Renal pelvis (tissue), 4 donors: ENCODE measurements around the gene BCL2L12. TPM values are rescaled to one million over a fixed set of nuclear protein-coding genes. Genes with fewer than 3 reads are reported as not detected.

Source experiments
- DNase-seq: peaks from one replicate; pipeline ENCODE4 v3.0.0-alpha.2; 2013
- polyA plus RNA-seq, 3 donors: library from polyadenylated mRNA; unstranded; fragments of 120-200 nt; gene quantifications; one replicate each; pipeline ENCODE4 v1.2.1, GENCODE V29; 2013; ENCODE audit not compliant: insufficient read length in 3 of 3

Gene BCL2L12
- polyA plus RNA-seq, 3 donors, result 30.7 to 39.6 (median 31.5) TPM

DNA sequence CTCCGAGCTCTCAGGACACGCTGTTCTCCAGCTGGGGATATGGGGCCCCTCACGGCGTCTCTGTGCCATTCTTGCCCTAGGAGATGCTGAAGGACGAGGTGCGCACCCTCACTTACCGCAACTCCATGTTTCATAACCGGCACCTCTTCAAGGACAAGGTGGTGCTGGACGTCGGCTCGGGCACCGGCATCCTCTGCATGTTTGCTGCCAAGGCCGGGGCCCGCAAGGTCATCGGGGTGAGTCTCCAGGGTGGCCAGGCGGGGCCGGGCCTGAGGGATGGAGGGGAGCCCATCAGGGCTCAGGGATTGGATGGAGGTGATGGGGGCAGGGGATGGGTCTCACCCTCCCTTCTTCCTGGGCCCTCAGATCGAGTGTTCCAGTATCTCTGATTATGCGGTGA lies 16.1 kb downstream of the BCL2L12 start:
- DNase-seq, result no peak

DNA sequence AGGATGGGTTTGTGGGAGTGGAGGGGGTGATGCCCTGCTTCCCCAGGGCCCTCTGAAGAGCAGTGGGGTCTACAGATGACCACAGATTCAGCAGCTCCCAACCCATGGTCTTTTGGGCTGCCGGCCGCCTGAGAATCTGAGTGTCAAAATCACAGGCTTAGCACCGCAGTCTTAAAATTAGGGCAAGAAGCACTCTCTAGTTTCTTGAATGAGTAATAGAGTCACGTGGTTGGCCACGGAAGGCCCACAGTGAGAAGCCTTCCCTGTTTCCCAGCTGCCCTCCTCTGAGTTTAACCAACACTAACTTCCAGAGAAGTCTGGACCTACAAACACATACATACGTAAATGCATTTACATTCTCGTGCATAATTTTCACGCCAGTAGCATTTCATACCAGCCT lies 16.5 kb downstream of the BCL2L12 start:
- no peak for DNase-seq

DNA sequence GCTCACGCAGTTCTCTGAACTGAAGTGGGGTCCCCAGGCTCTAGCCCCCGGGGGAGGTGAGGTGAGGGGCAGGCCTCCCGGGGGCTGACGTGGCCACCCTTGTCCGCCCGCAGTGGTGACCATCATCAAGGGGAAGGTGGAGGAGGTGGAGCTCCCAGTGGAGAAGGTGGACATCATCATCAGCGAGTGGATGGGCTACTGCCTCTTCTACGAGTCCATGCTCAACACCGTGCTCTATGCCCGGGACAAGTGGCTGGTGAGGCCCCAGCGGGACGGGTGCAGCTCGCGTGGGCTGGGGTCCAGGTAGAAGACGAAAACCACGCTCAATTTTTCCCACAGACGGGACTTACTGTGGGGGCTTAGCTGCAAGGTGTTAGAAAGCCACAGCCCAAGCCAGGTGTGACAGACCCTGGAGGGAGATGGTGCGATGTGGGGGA lies 18.1 kb downstream of the BCL2L12 start:
- no peak for DNase-seq

GRCh38 chr19:49684251-49684982 lies 18.7 kb downstream of the BCL2L12 start:
- DNase-seq, result no peak

DNA sequence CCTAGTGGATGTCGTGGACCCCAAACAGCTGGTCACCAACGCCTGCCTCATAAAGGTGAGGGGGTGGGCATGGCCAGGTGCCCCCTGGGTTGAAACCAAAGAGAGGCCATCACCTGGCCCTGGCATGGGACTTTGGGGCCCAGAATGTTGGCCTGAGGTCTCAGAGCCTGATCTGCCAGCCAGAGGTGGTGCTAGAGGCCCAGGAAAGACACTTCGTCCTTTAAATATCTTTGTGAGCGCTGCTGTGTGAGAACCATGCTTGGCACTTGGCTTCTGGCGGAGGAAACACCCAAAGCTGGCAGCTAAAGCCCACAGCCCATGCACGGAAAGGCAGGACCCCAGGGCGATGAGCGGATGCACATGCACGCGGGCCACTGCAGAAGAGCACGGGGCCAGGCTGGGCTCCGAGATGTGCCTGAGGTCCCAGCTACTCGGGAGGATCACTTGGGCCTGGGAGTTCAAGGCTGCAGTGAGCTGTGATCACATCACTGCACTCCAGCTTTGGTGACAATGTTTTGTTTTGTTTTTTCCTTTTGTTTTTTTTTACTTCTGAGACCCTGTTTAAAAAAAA lies 19.3 kb downstream of the BCL2L12 start:
- DNase-seq, result no peak

- no peak for DNase-seq
These were observed 20.2 kb downstream of the BCL2L12 start for GRCh38 chr19:49685845-49686332.

DNA sequence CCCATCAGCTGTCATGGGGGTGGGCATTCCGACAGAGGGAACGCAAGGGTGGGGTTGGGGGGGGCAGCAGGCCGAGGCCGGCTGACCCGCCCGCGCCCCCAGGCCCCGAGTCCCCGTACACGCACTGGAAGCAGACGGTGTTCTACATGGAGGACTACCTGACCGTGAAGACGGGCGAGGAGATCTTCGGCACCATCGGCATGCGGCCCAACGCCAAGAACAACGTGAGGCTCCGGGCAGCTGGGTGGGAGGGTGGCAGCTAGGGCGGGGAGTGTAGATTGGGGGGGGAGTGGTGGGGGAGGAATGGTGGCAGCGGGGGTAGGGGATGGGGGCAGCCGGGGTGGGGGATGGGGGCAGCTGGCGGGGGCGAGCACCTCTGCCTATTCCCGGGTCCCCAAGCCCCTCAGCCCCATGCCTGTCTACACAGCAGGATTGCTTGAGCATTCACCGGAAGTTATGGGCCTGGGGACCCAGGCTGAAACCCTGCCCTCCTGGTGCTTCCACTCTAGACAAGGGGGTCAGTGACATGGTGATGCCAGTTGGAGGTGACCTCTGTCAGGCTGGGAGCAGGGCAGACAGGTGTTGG lies 20.9 kb downstream of the BCL2L12 start:
- DNase-seq, result no peak

- no peak for DNase-seq
These were observed 21.4 kb downstream of the BCL2L12 start for GRCh38 chr19:49687150-49687549.

DNA sequence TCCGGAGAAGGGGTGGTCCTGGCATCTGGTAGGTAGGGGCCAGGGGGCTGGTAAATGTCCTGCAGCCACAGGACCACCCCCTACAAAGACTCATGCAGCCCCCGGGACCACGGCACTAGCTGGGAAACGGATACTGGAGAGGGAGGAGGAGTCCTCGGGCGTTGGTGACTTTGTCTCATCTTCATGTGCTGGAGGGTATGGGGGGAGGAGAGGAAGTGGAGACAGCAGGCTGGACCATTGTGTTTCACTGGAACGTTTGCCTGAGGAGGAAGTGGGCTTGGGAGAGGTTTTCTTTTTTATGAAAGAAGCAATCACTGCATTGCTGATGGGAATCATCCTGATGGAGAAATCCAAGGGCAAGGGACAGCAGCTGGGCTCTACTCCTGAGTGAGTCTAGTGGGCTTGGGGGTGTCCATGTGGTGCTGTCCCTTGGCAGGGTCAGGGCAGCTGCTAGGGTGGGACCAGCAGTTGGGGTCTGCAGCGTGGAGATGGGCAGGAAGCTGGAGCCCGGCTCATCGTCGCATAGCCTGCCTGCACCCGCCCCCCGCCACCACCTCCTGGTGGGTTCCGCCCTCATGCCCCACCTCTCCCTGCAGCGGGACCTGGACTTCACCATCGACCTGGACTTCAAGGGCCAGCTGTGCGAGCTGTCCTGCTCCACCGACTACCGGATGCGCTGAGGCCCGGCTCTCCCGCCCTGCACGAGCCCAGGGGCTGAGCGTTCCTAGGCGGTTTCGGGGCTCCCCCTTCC lies 22.0 kb downstream of the BCL2L12 start:
- no peak for DNase-seq

DNA sequence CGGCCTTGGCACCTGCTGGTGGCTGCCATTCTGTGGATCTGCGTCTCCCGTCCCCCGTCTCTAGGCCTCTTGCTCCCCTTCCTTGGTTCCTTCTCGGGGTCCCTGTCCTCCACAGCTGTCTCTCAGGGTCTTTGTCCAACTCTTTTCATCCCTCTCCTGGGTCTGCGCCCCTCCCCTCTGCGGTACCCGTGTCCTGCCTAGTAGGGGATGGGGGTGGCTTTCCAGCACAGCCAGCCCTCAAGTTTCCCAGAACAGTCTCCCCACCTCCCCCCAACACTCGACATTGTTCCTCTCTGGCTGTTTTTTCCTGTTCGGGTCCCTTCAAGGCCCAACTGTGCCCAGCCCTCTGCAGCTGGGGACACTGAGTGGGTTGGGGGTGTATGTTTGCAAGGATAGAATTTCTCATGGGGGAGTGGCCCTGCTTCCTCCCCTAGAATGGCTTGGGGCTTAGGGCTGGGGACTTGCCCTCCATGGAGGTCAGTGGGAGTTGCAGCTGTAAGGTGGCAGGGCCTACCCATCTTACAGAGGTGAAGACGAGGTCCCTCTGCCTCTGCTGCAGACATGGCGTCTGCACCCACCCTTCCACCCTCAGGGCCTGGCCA lies 22.9 kb downstream of the BCL2L12 start:
- no peak for DNase-seq

- no peak for DNase-seq
These were observed 23.7 kb downstream of the BCL2L12 start, which contains the start of gene ADM5 for GRCh38 chr19:49689133-49690078. TSS of gene ADM5 (plus strand) at chr19:49689594. CDS start at chr19:49689838, 244 bp downstream.

DNA sequence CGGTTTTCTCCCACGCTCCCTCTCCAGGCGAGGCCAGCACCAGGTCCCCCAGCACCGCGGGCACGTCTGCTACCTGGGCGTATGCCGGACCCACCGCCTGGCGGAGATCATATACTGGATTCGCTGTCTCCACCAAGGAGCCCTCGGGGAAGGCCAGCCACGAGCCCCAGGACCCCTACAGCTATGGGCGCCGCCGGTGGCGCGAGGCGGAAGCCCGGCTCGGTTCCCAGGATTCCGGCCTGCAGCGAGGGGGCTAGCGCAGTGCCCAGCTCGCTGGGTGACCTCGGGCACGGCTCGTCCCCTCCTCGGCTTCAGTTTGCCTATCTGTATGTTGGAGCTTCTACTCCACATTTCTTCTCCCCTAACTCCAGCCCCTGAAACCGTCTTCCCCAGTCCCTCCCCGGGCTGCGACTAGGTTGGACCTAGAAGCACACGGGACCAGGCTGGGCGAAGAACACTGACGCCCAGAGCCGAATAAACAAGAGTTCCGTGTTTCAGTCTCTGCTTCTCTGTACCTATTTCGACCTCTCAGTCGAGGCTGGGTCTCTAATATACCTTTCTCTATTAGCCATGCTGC lies 24.4 kb downstream of the BCL2L12 start:
- DNase-seq, result no peak

DNA sequence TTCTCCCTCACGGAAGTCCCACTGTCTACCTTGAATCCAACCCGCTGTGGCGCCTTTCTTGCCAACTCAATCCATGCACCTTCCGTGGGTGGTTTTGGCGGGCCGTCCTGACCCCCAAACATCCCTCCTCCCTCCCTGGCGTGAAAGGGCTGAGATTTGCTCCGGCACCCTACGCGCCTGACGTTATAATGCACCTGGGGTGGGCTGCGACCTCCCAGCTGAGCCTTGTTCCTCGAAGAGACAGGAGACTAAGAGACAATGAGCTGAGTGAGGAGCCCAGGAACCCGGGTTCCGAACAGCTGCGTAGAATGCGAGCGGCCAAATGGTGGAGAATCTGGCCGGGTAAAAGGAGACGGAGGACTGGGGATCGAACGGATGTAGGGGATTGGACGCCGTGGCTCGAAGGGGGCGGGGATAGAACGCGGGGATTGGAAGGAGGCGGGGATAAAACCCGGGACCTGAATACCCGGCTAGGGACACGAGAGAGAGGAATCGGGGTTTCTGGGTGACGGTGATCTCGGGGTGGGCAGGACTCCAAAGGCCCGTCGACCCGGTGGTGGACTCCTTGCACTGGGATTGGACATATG lies 25.0 kb downstream of the BCL2L12 start, which contains the start of gene CPT1C:
TSS of gene CPT1C (plus strand) at position 461 of the 587 bp plus-strand sequence. CDS start 1,137 bp downstream, outside the sequence.
- peak; percentile 66 for DNase-seq

DNA sequence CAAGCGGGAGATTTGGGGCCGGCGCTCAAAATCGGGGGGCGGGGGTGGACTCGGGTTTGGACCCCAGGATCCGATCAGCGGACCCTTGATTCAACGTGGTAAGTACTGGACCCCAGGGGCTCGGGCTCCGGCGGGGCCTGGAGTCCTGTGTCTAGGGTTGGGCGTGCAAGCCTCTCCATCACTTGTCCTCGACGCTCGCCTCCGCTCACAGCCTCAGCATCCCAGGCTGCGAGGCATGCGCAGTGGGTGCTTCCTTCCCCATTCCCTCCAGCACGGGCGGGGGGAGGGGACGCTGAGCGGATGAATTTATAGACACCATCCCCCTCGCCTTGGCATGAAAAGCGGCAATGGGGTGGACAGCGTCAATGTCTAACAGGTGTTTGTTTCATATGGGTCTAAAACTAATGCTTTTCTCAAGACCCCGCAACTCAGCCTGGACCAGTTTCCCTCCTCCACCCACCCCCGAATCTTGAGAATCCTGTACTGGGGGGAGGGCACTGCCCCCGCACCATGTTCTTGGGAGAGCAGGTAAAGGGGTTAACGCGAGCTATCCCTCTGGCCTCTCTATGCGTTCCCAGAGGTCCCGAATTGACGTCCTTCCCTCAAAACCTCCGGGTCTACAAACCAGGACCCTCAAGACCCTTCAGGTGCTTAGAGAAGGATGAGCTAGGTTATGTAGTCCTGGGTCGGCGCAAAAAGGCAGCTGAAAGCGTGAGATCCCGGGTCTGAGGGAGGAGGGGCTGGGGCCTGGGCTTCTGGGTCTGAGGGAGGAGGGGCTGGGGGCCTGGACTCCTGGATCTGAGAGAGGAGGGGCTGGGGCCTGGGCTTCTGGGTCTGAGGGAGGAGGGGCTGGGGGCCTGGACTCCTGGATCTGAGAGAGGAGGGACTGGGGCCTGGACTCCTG lies 25.8 kb downstream of the BCL2L12 start:
- peak; percentile 71 for DNase-seq

- DNase-seq, result no peak
These were observed 26.4 kb downstream of the BCL2L12 start for GRCh38 chr19:49692147-49692506.

DNA sequence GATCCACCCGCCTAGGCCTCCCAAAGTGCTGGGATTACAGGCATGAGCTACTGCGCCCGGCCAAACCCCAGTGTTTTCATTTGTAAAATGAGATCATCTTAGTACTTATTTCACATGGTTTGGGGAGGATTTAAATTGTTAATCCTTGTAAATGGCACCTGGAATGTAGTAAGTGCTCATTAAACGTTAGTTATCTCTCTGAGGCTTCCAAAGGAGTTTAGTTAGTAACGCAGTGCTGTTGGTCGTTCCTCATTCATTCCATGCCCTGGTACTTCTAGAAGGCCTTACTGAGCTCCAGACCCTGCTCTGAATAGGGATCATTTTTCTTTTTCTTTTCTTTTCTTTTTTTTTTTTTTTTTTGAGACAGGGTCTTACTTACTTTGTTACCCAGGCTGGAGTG lies 30.4 kb downstream of the BCL2L12 start:
- DNase-seq, result no peak

GRCh38 chr19:49696865-49697264 lies 31.1 kb downstream of the BCL2L12 start:
- no peak for DNase-seq

GRCh38 chr19:49699364-49699763 lies 33.6 kb downstream of the BCL2L12 start:
- no peak for DNase-seq

DNA sequence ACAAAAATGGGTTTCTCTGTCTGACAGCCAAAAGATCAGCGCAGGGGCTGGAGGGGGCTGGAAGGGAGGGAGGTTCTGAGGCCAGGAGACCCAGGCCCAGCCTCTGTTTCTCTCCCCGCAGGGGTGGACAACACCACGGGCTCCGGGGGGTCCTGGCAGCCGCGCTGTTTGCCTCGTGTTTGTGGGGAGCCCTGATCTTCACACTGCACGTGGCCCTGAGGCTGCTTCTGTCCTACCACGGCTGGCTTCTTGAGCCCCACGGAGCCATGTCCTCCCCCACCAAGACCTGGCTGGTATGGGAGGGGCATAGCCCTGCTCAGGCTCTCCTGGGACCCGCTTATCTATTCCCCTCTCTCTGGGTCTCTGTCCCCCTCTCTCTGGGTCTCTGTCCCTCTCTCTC lies 34.8 kb downstream of the BCL2L12 start:
- no peak for DNase-seq
